OCI-LY1 (cell line): ENCODE data around the gene PPP1R1B.

Experiments used
- H2AFZ ChIP-seq: fragments of 200-600 bp; sonication (generic), shearing (Covaris generic); 2 replicates; pipeline ENCODE4 v1.6.0; 2014; ENCODE audit warnings: antibody characterized with exemption, mild to moderate bottlenecking, low read length
- H3F3A ChIP-seq: fragments of 200-600 bp; sonication (generic), shearing (Covaris generic); 2 replicates; pipeline ENCODE4 v1.6.0; 2014; ENCODE audit warnings: mild to moderate bottlenecking, antibody characterized with exemption, low read length, moderate library complexity; ENCODE audit not compliant: insufficient read depth
- H3K27ac ChIP-seq: fragments of 200-600 bp; sonication (generic); 2 replicates; pipeline ENCODE4 v1.5.1; 2014; ENCODE audit warnings: low read length, mixed run types, mild to moderate bottlenecking, low read depth; ENCODE audit not compliant: poor library complexity, severe bottlenecking
- H3K27me3 ChIP-seq: fragments of 200-600 bp; sonication (generic); 2 replicates; pipeline ENCODE4 v1.6.0; 2014; ENCODE audit warnings: antibody characterized with exemption, mild to moderate bottlenecking, low read length, moderate library complexity; ENCODE audit not compliant: insufficient read depth
- H3K36me3 ChIP-seq: fragments of 200-600 bp; sonication (generic); 2 replicates; pipeline ENCODE4 v1.6.1; 2014; ENCODE audit warnings: mild to moderate bottlenecking, antibody characterized with exemption, low read length, moderate library complexity, mixed read lengths; ENCODE audit not compliant: insufficient read depth
- H3K4me1 ChIP-seq: fragments of 200-600 bp; sonication (generic); 2 replicates; pipeline ENCODE4 v1.5.1; 2014; ENCODE audit warnings: mild to moderate bottlenecking, low read length, moderate library complexity; ENCODE audit not compliant: insufficient read depth, severe bottlenecking
- H3K4me2 ChIP-seq: fragments of 200-600 bp; sonication (generic), shearing (Covaris generic); 2 replicates; pipeline ENCODE4 v1.6.1; 2014; ENCODE audit warnings: low read length
- H3K4me3 ChIP-seq: fragments of 200-600 bp; sonication (generic); 2 replicates; pipeline ENCODE4 v1.5.1; 2014; ENCODE audit warnings: low read length, low read depth, mild to moderate bottlenecking, mixed read lengths; ENCODE audit not compliant: poor library complexity, severe bottlenecking
- H3K79me2 ChIP-seq: fragments of 200-600 bp; shearing (Covaris generic); 2 replicates; pipeline ENCODE4 v1.6.1; 2016; ENCODE audit warnings: mixed run types, low read length, mixed read lengths; ENCODE audit not compliant: insufficient read depth
- H3K9ac ChIP-seq: fragments of 200-600 bp; sonication (generic), shearing (Covaris generic); 2 replicates; pipeline ENCODE4 v1.6.1; 2014; ENCODE audit warnings: mild to moderate bottlenecking, low read length, mixed read lengths
- H3K9me2 ChIP-seq: fragments of 200-600 bp; sonication (generic), shearing (Covaris generic); 2 replicates; pipeline ENCODE4 v1.6.1; 2014; ENCODE audit warnings: low read depth, mild to moderate bottlenecking, low read length, mixed read lengths
- H3K9me3 ChIP-seq: fragments of 200-600 bp; shearing (Covaris generic); 2 replicates; pipeline ENCODE4 v1.6.1; 2014; ENCODE audit warnings: low read length, mixed read lengths
- H4K20me1 ChIP-seq: fragments of 200-600 bp; sonication (generic), shearing (Covaris generic); 2 replicates; pipeline ENCODE4 v1.6.0; 2016; ENCODE audit warnings: mild to moderate bottlenecking, low read length; ENCODE audit not compliant: insufficient read depth
- EZH2 ChIP-seq: fragments of 200-600 bp; sonication (generic), shearing (Covaris generic); IDR thresholded peaks from 2 replicates; pipeline ENCODE4 v1.8.0; 2017; ENCODE audit warnings: borderline replicate concordance, mixed run types, mild to moderate bottlenecking, antibody characterized with exemption, low read length, moderate library complexity, mixed read lengths
- TF ChIP-seq, protein P1 (sequence below): fragments of 200-600 bp; sonication (generic), shearing (Covaris generic); IDR thresholded peaks from 2 replicates; pipeline ENCODE4 v1.5.1; 2017; ENCODE audit warnings: mild to moderate bottlenecking, antibody characterized with exemption, low read length, moderate library complexity, mixed read lengths

Gene PPP1R1B

GRCh38 chr17:39635614-39636176 lies 8.9 kb downstream of the PPP1R1B start:
- no peak overlapping the region for H3K4me3 ChIP-seq
- no peaks in the 10 kb centered on the region for H4K20me1 ChIP-seq
- H3K79me2 ChIP-seq = no peaks in the 10 kb centered on the region; the same call in 1 of the 2 replicates
- H3K9ac ChIP-seq = no peak overlapping the region; the same call in 1 of the 2 replicates
- H3F3A ChIP-seq = no peaks in the 10 kb centered on the region
- H3K4me2 ChIP-seq = no peak overlapping the region
- no peak overlapping the region for H3K27ac ChIP-seq
- H3K4me1 ChIP-seq = peaks cover 28% of the 10 kb centered on the region
- H2AFZ ChIP-seq = no peak overlapping the region
- no peaks in the 10 kb centered on the region for H3K36me3 ChIP-seq
- TF ChIP-seq, protein P1, sequence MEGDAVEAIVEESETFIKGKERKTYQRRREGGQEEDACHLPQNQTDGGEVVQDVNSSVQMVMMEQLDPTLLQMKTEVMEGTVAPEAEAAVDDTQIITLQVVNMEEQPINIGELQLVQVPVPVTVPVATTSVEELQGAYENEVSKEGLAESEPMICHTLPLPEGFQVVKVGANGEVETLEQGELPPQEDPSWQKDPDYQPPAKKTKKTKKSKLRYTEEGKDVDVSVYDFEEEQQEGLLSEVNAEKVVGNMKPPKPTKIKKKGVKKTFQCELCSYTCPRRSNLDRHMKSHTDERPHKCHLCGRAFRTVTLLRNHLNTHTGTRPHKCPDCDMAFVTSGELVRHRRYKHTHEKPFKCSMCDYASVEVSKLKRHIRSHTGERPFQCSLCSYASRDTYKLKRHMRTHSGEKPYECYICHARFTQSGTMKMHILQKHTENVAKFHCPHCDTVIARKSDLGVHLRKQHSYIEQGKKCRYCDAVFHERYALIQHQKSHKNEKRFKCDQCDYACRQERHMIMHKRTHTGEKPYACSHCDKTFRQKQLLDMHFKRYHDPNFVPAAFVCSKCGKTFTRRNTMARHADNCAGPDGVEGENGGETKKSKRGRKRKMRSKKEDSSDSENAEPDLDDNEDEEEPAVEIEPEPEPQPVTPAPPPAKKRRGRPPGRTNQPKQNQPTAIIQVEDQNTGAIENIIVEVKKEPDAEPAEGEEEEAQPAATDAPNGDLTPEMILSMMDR = no peak
- TF ChIP-seq EZH2 = no peak
- H3K27me3 ChIP-seq = no peaks in the 10 kb centered on the region
- no peaks in the 10 kb centered on the region for H3K9me3 ChIP-seq
- no peaks in the 10 kb centered on the region for H3K9me2 ChIP-seq

GRCh38 chr17:39636587-39636926 lies 9.8 kb downstream of the PPP1R1B start:
- Histone ChIP-seq H3K9ac (peak overlapping the region; percentile 84), H3K9me3 (no peaks in the 10 kb centered on the region), H2AFZ (no peak overlapping the region), H3K36me3 (no peaks in the 10 kb centered on the region), H3K4me3 (peak overlapping the region; percentile 81), H3K4me2 (peak overlapping the region; percentile 96), H3F3A (no peaks in the 10 kb centered on the region), H3K27me3 (no peaks in the 10 kb centered on the region), H3K9me2 (no peaks in the 10 kb centered on the region), H3K27ac (peak overlapping the region; percentile 30), H3K4me1 (peaks cover 28% of the 10 kb centered on the region), H3K79me2 (no peaks in the 10 kb centered on the region; the same call in 1 of the 2 replicates), H4K20me1 (no peaks in the 10 kb centered on the region)
- TF ChIP-seq, protein P1 = no peak
- TF ChIP-seq EZH2 = no peak

GRCh38 chr17:39636927-39637736 lies 10.4 kb downstream of the PPP1R1B start, which contains the start of gene STARD3:
Gene STARD3, plus strand, starts transcription at chr17:39637144. Its CDS starts 16,388 bp downstream, at chr17:39653532.
- Histone ChIP-seq H3K36me3 (no peaks in the 10 kb centered on the region), H3K27me3 (no peaks in the 10 kb centered on the region), H3K4me1 (peaks cover 28% of the 10 kb centered on the region), H4K20me1 (no peaks in the 10 kb centered on the region), H3K4me2 (peak within 1 kb of the TSS; percentile 96), H3K27ac (peak within 1 kb of the TSS; percentile 30), H2AFZ (no peak within 1 kb of the TSS), H3K4me3 (peak within 1 kb of the TSS; percentile 81), H3K9me2 (no peaks in the 10 kb centered on the region), H3K9ac (peak within 1 kb of the TSS; percentile 84), H3K9me3 (no peaks in the 10 kb centered on the region), H3F3A (no peaks in the 10 kb centered on the region), H3K79me2 (no peaks in the 10 kb centered on the region; the same call in 1 of the 2 replicates)
- TF ChIP-seq, protein P1 = no peak
- no peak for TF ChIP-seq EZH2
